Nucleus accumbens (tissue), 56 donors: ENCODE data around the gene RBM38.

ENCODE experiments used
- DNase-seq, 56 donors: peaks; one replicate each; lab custom pipeline; 2025; lab: John Stamatoyannopoulos, UW

Gene RBM38

DNA sequence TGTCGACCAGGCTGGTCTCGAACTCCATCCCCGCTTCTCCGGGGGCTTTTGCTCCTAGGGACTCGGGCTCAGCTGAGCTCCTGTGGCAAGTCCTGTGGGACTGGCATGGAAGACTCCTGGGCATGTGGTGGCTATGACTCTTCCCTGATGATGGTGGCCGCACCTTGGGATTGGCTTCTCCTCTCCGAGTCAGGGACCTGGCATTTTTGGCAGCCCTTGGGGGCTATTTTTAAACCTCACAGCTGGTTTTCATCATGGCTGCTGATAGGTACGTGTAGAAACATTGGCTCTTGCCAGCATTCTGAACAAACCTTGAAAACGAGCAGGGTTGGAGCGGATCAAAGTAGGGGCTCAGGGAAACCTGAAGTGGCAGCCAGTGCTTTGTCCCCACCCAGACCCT, 54.1 kb downstream of the RBM38 start:
- no peak for DNase-seq

DNA sequence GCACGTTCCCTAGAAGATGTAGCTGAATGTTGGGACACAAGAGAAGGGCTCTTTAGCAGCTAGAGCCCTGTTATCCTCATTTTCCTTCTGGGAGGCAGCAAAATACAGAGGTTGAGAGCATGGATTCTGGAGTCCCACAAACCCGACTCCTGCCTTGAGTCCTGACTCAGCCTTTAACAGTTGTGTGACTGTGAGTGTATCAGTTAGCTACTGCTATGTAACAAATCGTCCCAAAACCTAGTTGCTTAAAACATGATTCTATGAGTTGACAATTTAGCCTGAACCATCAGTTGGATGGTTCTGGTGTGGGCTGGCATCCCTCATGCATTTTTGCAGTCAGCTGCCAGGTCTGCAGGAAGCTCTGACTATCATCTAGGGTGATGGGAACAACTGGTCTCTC, 54.6 kb downstream of the RBM38 start:
- DNase-seq: no peak

GRCh38 chr20:57448764-57449354, 57.7 kb downstream of the RBM38 start:
- no peak for DNase-seq

GRCh38 chr20:57449398-57450354, 58.5 kb downstream of the RBM38 start:
- DNase-seq: no peak

DNA sequence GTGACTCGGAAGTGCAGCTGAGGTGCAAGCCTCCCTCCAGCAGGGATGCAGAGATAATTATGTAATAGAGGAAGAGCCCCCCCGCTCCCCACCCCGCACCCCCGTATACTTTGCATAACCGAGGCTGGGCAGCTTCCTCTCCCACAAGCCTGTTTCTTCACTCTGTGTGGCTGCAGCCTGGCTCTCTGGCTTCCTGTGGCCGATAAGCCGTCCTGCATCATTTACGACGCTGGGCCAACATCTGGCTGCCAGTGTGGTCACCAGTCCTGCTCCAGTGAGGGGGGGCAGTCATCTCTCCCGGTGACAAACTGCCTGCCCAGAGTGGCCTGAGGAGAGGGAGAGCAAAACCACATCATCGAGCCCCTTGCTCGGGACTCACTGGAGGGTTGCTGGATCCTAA, 59.2 kb downstream of the RBM38 start:
- DNase-seq: peak in 10 of 56 donors; percentile 6 to 32 (median 20)

DNA sequence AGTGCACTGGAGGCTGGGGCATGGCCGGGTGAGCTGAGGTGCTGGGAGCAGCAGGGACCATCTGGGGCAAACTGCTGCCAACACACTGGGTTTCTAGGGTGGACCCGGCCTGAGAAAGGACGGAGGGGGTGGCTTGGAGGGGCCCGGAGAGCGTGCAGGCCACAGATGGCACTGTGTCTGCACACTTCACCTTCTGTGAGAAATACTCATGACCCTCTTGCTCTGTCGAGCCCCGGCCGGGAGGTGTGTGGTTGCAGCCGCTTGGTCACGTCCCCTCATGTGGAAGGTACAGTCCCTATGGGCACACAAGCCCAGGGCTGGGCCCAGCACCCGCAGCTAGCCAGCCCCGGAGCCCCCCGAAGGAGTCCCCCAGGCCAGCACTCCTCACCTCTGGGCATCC, 59.7 kb downstream of the RBM38 start:
- no peak for DNase-seq

GRCh38 chr20:57451431-57451794, 60.2 kb downstream of the RBM38 start:
- DNase-seq: no peak

DNA sequence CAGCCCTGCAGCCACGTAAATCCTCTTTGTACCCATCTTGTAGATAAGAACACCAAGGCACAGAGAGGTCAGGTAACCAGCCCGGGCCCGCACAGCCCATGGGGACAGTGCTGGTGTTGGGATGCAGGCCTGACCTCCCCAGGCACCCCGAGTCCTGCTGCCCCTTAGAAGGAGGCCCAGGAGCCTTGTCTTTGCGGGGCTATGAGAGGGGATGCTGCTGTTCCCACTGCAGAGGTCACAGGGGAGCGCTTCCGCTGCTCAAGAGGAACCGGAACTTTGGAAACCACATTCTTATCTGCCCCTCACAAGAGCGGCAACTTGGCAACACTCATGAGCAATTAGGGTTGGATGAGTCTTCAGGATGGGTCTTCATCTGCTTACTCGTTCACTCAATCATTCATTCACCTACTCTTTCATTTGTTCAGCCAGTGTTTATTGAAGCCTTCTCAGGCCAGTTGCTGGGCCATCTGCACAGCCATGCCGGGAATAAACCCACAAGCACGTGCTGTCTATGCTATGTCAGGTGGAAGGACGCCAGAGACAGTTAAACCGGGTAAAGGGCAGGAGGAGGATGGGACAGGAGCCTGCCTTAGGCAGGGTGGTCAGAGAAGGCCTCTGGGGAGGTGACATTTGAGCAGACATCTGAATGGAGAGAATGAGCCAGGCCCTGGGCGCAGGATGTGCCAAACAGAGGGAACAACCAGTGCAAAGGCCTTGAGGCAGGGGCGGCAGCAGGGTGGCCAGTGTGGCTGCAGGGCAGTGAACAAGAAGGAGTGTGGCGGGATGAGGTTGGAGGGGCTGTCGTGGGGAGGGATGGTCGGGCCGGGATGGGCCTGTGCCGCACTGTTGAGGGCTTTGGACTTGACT, 60.8 kb downstream of the RBM38 start:
- no peak for DNase-seq

DNA sequence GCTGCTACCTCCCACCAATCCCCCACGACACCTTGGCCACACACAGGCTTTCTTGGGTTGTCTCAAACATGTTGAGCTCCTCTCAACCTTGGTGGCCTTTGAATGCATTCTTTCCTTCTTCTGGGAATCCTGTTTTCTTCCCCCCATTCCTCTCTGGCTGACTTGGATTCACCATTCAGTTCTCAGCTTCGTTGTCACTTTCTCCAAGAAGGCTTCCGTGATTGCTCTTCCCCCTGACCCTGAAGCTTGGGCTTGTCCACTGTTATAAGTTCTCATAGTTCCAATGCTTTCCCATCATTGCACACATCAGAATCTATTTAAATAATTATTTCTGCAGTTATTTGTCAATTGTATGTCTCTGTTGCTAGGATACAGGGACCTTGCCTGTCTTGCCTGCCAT, 64.2 kb downstream of the RBM38 start:
- DNase-seq: no peak

- DNase-seq: no peak
Measured at GRCh38 chr20:57456116-57456515, 64.9 kb downstream of the RBM38 start.

DNA sequence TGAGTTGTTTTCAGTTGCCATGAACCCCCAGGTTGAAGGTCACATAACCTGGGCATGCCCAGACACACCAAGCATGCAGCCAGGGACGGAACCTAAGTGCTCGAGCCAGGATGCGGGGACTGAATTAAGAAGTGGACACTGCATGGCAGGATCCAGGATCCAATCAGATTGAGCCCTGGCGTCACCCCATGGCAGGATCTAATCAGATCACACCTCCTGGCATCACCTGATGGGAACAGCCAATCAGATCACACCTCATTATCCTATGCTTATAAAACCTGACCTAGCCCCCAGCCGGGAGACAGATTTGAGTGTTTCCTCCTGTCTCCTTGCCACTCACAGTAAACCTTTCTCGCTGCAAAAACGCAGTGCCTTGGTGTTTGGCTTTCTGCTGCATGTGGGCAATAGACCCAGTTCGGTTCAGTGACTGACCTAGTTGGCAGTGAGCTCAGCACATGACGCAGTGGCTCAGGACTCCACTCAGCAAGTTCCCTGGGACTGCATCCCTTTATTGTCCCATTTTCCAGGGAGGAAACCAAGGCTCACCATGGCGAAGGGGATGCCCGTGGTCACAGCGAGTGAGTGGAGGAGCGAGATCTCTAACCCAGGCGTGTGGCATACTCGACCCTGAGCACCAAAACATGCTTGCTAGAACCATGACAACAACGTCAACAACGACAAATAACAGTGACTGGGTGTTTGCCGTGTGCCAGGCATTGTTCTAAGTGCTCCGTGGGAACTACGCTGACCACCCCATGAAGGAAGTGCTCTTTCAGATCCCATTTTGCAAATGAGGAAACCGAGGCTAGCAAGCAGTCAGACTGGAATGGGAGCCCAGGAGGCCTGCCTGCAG, 66.3 kb downstream of the RBM38 start:
- DNase-seq: peak in 13 of 56 donors; percentile 4 to 71 (median 24)

DNA sequence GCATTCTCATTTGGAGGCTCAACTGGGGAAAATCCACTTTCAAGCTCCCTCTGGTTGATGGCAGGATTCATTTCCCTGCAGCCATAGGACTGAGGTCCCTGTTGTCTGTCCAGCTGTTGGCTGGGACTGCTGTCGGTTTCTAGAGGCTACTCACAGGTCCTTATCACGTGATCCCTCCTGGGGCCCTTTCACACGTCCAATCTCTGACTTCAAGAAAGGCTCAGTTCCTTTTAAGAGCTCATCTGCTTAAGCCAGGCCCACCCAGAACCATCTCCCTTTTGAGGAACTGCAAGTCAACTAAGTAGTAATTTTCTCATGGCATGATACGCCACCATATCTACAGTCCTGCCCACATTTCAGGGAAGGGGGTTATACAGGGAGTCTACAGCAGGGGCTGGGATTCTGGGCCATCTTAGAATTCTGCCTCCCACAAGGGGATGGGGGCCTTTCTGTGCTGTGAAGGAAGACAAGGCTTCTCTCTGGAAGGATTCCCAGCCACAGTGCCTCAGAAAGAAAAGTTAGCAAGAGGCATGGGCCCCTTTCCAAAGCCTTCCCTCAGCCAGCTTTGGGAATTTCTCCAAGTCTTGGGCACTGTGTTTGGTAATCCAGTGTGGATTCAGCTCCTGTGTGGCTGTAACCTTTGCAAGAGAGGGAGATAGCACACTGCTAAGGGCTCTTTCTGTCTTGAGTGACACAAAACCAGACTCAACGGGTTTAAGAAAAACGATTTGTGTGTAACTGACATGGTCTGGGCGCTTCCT, 67.4 kb downstream of the RBM38 start:
- peak in 32 of 56 donors; percentile 4 to 77 (median 30) for DNase-seq
